SK-N-SH treated with all-trans-retinoic acid at 6 μM for 48 hours (cell line): ENCODE data around the gene DPH3.

Experiments used
- CREB5 ChIP-seq: fragments of 250-450 bp; sonication (Bioruptor Pico); IDR thresholded peaks from 2 replicates; pipeline ENCODE4 v1.5.1; 2020; ENCODE audit warnings: low read depth, mild to moderate bottlenecking, moderate library complexity
- CSDC2 ChIP-seq: fragments of 250-450 bp; sonication (Bioruptor Pico); IDR thresholded peaks from 2 replicates; pipeline ENCODE4 v1.5.0; 2020; ENCODE audit warnings: mild to moderate bottlenecking, moderate library complexity
- CSRNP3 ChIP-seq: fragments of 250-450 bp; sonication (Bioruptor Pico); IDR thresholded peaks from 2 replicates; pipeline ENCODE4 v1.5.1; 2021; ENCODE audit warnings: mild to moderate bottlenecking, moderate library complexity
- PATZ1 ChIP-seq: fragments of 250-450 bp; sonication (Bioruptor Pico); IDR thresholded peaks from 2 replicates; pipeline ENCODE4 v1.8.0; 2020; ENCODE audit warnings: mild to moderate bottlenecking, moderate library complexity, borderline replicate concordance
- SNAI2 ChIP-seq: fragments of 250-450 bp; sonication (Bioruptor Pico); IDR thresholded peaks from 2 replicates; pipeline ENCODE4 v1.5.0; 2020; ENCODE audit warnings: mild to moderate bottlenecking, moderate library complexity
- TSHZ2 ChIP-seq: fragments of 250-450 bp; sonication (Bioruptor Pico); IDR thresholded peaks from 2 replicates; pipeline ENCODE4 v1.5.0; 2020; ENCODE audit warnings: mild to moderate bottlenecking, moderate library complexity
- ZFP3 ChIP-seq: fragments of 250-450 bp; sonication (Bioruptor Pico); IDR thresholded peaks from 2 replicates; pipeline ENCODE4 v1.5.0; 2020; ENCODE audit warnings: mild to moderate bottlenecking, moderate library complexity
- ZNF8 ChIP-seq: fragments of 450-650 bp; formaldehyde crosslinking; IDR thresholded peaks from 2 replicates; pipeline ENCODE4 v1.5.0; 2020; ENCODE audit warnings: mild to moderate bottlenecking, moderate library complexity

- TF ChIP-seq ZNF8 (no peak), TSHZ2 (CRISPR knock-in tag) (no peak), CSRNP3 (CRISPR knock-in tag) (no peak), ZFP3 (CRISPR knock-in tag) (no peak), PATZ1 (no peak), SNAI2 (CRISPR knock-in tag) (no peak), CSDC2 (CRISPR knock-in tag) (no peak), CREB5 (no peak)
Observed at GRCh38 chr3:16249336-16249735, 15.4 kb downstream of the DPH3 start.
